ENCODE results near the gene ZBTB8OS.
"Not testable (repeated sequence)": the region's sequence is repeated elsewhere in the genome, so short reads cannot be mapped to it uniquely, and the experiment has no call there.

ZBTB8OS gene

DNA sequence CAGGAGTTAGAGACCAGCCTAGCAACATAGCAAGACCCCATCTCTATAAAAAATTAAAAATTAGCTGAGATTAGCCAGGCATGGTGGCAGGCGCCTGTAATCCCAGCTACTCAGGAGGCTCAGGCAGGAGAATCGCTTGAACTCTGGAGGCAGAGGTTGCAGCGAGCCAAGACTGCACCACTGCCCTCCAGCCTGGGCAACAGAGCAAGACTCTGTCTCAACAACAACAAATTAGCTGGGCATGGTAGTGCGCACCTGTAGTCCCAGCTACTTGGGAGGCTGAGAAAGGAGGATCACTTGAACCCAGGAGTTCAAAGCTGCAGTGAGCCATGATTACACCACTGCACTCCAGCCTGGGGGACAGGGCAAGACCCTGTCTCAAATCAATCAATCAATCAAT is 20.2 kb downstream of the ZBTB8OS start:
- CTCF ChIA-PET: interaction anchor here (0.6 kb wide), 3 partner anchors 20 to 457 kb away, joined by 3 read pairs; partner anchors contain the start of gene ZBTB8OS
- H3K9me3 ChIP-seq (ENCODE audit: control insufficient read depth, insufficient read depth, low read depth, low read length); POLR2A ChIA-PET: not testable (repeated sequence)

DNA sequence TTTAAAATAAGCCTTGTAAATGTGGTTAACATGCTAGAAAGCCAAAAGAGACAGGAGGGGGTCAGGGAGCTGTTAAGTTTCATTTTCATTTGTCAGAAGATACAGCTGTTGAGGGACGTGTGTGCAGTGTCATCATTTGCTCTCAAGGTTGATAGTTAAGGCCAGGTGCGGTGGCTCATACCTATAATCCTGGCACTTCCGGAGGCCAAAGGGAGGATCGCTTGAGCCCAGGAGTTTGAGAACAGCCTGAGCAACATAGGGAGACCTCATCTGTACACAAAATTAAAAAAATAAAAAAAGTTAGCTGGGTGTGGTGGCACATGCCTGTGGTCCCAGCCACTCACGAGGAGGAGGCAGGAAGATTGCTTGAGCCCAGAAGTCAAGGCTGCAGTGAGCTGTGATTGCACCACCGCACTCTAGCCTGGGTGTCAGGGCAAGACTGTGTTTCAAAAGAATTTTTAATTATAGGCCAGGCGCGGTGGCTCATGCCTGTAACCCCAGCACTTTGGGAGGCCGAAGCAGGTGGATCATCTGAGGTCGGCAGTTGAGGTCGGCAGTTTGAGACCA is 22.7 kb downstream of the ZBTB8OS start:
- no peak for TF ChIP-seq ZBTB44 (tag by site-specific recombination; IDR thresholded peaks at IDR 0.05)
- peak; percentile 31; the same call in 1 of the 2 replicates for TF ChIP-seq SP7 (tag by site-specific recombination; IDR thresholded peaks at IDR 0.05)
- TF ChIP-seq ZBTB17 (tag by site-specific recombination; IDR thresholded peaks at IDR 0.05): no peak
- H3K36me3 ChIP-seq (ENCODE audit: control insufficient read depth in 2 of 2, insufficient read depth in 1 of 2, low read length in 2 of 2): peaks cover 35 to 65% of the 10 kb centered on the region in 2 experiments
- CTCF ChIA-PET: interaction anchor here (0.8 kb wide), 1 partner anchor 40 kb away, joined by 3 read pairs; no protein-coding TSS in a partner anchor
- no peaks in the 10 kb centered on the region for H3K9me3 ChIP-seq (ENCODE audit: control insufficient read depth, insufficient read depth, low read depth, low read length)
- H3K4me1 ChIP-seq (ENCODE audit: control insufficient read depth, insufficient read depth, low read length): no peaks in the 10 kb centered on the region
- H3K4me3 ChIP-seq (ENCODE audit: low read depth, low read length): no peak overlapping the region
- POLR2A ChIA-PET: interaction anchor here (0.6 kb wide), 1 partner anchor 455 kb away, joined by 8 read pairs; no protein-coding TSS in a partner anchor
- H3K27ac ChIP-seq (ENCODE audit: extremely low read depth, low read depth, low read length): no peak overlapping the region

More for the DNA sequence above, 20.2 kb downstream of the ZBTB8OS start:
- not testable (repeated sequence) for H3K4me3 ChIP-seq (ENCODE audit: low read depth, low read length); H3K4me1 ChIP-seq (ENCODE audit: control insufficient read depth, insufficient read depth, low read length); H3K27ac ChIP-seq (ENCODE audit: extremely low read depth, low read depth, low read length)
- H3K36me3 ChIP-seq (ENCODE audit: control insufficient read depth in 2 of 2, insufficient read depth in 1 of 2, low read length in 2 of 2): peaks cover 43 to 62% of the 10 kb centered on the region in 2 experiments
- peak; percentile 82 for TF ChIP-seq ZNF121 (tag by site-specific recombination; IDR thresholded peaks at IDR 0.05)

DNA sequence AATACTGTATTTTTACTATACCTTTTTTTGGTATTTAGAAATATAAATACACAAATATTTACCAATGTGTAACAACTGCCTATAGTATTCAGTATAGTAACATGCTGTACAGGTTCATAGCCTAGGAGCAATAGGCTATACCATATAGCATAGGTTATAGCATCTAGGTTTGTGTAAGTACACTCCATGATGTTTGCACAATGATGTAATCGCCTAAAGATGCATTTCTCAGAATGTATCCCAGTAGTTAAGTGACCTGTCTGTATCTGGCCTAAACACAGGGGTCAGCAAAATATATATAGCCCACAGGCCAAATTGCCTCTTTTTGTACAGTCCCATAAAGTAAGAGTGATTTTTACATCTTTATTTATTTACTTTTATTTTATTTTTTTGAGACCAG is 24.2 kb downstream of the ZBTB8OS start:
- peak; percentile 75 for TF ChIP-seq PRDM10 (tag by site-specific recombination; IDR thresholded peaks at IDR 0.05)
- TF ChIP-seq ZNF473 (tag by site-specific recombination; IDR thresholded peaks at IDR 0.05): no peak
- 0 out of 2 replicates have a peak, but pooled peaks have one; percentile 22 for TF ChIP-seq ZNF629 (tag by site-specific recombination; IDR thresholded peaks at IDR 0.05)
- TF ChIP-seq ZBTB44 (tag by site-specific recombination; IDR thresholded peaks at IDR 0.05): 0 out of 2 replicates have a peak, but pooled peaks have one; percentile 12
- TF ChIP-seq, protein P1, sequence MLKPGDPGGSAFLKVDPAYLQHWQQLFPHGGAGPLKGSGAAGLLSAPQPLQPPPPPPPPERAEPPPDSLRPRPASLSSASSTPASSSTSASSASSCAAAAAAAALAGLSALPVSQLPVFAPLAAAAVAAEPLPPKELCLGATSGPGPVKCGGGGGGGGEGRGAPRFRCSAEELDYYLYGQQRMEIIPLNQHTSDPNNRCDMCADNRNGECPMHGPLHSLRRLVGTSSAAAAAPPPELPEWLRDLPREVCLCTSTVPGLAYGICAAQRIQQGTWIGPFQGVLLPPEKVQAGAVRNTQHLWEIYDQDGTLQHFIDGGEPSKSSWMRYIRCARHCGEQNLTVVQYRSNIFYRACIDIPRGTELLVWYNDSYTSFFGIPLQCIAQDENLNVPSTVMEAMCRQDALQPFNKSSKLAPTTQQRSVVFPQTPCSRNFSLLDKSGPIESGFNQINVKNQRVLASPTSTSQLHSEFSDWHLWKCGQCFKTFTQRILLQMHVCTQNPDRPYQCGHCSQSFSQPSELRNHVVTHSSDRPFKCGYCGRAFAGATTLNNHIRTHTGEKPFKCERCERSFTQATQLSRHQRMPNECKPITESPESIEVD (tag by site-specific recombination; IDR thresholded peaks at IDR 0.05): peak; percentile 42
- no peak for TF ChIP-seq ZFP41 (tag by site-specific recombination; IDR thresholded peaks at IDR 0.05; ENCODE audit: borderline replicate concordance)
- TF ChIP-seq, protein P2, sequence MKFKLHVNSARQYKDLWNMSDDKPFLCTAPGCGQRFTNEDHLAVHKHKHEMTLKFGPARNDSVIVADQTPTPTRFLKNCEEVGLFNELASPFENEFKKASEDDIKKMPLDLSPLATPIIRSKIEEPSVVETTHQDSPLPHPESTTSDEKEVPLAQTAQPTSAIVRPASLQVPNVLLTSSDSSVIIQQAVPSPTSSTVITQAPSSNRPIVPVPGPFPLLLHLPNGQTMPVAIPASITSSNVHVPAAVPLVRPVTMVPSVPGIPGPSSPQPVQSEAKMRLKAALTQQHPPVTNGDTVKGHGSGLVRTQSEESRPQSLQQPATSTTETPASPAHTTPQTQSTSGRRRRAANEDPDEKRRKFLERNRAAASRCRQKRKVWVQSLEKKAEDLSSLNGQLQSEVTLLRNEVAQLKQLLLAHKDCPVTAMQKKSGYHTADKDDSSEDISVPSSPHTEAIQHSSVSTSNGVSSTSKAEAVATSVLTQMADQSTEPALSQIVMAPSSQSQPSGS (tag by site-specific recombination; IDR thresholded peaks at IDR 0.05; ENCODE audit: low read depth): peak; percentile 58
- no peak overlapping the region for H3K4me3 ChIP-seq (ENCODE audit: low read depth, low read length)
- POLR2A ChIA-PET: no interaction called here
- CTCF ChIA-PET: interaction anchor here (0.9 kb wide), 1 partner anchor 14 kb away, joined by 3 read pairs; no protein-coding TSS in a partner anchor
- H3K9me3 ChIP-seq (ENCODE audit: control insufficient read depth, insufficient read depth, low read depth, low read length): no peaks in the 10 kb centered on the region
- peaks cover 31 to 62% of the 10 kb centered on the region in 2 experiments for H3K36me3 ChIP-seq (ENCODE audit: control insufficient read depth in 2 of 2, insufficient read depth in 1 of 2, low read length in 2 of 2)
- no peaks in the 10 kb centered on the region for H3K4me1 ChIP-seq (ENCODE audit: control insufficient read depth, insufficient read depth, low read length)
- no peak overlapping the region for H3K27ac ChIP-seq (ENCODE audit: extremely low read depth, low read depth, low read length)
